HS-27A (cell line): Measurements from ENCODE around the gene CCP110.

Source experiments
- DNase-seq: peaks from one replicate; pipeline ENCODE4 v3.0.0-alpha.2; 2012; ENCODE audit warnings: low read depth, missing footprints

The CCP110 gene

GRCh38 chr16:19555186-19555937 lies 31.6 kb downstream of the CCP110 start, which contains the start of gene VPS35L:
Gene VPS35L, plus strand, starts transcription at chr16:19555703. Its CDS starts 27 bp downstream, at chr16:19555730.
- DNase-seq = peak; percentile 90

- DNase-seq = no peak
Observed at GRCh38 chr16:19555938-19556771, 32.4 kb downstream of the CCP110 start.

- DNase-seq = no peak
Observed at GRCh38 chr16:19559242-19559910, 35.6 kb downstream of the CCP110 start.

- no peak for DNase-seq
Observed at GRCh38 chr16:19560078-19560477, 36.3 kb downstream of the CCP110 start.

GRCh38 chr16:19563377-19563776 lies 39.6 kb downstream of the CCP110 start:
- DNase-seq = no peak

GRCh38 chr16:19566362-19566761 lies 42.6 kb downstream of the CCP110 start:
- no peak for DNase-seq

GRCh38 chr16:19567560-19567959 lies 43.8 kb downstream of the CCP110 start:
- DNase-seq = no peak

- no peak for DNase-seq
Observed at GRCh38 chr16:19573997-19574396, 50.3 kb downstream of the CCP110 start.

GRCh38 chr16:19574615-19575014 lies 50.9 kb downstream of the CCP110 start:
- no peak for DNase-seq

GRCh38 chr16:19578378-19578971 lies 54.7 kb downstream of the CCP110 start:
- no peak for DNase-seq

GRCh38 chr16:19582050-19582831 lies 58.5 kb downstream of the CCP110 start:
- DNase-seq = no peak

- no peak for DNase-seq
Observed at GRCh38 chr16:19583665-19584300, 60.0 kb downstream of the CCP110 start.

GRCh38 chr16:19588661-19589060 lies 64.9 kb downstream of the CCP110 start:
- no peak for DNase-seq

- no peak for DNase-seq
Observed at GRCh38 chr16:19589106-19589505, 65.4 kb downstream of the CCP110 start.

GRCh38 chr16:19589771-19590302 lies 66.1 kb downstream of the CCP110 start:
- DNase-seq = no peak

- DNase-seq = no peak
Observed at GRCh38 chr16:19595043-19595767, 71.5 kb downstream of the CCP110 start.

GRCh38 chr16:19598805-19599510 lies 75.2 kb downstream of the CCP110 start:
- DNase-seq = no peak

GRCh38 chr16:19599968-19600716 lies 76.4 kb downstream of the CCP110 start:
- DNase-seq = no peak
